Activated CD4-positive, alpha-beta T cell treated with anti-CD3 and anti-CD28 coated beads, Interleukin-2, Interleukin-6, amounts not matched to agents 100 ng/mL and 50 ng/mL, durations not matched to agents 16 hours and 8 hours (primary cell): ENCODE measurements around the gene AURKAIP1.
A peak's percentile ranks its signal among the peaks of the same experiment; 100 is the strongest.
"Not testable (repeated sequence)": the region's sequence is repeated elsewhere in the genome, so short reads cannot be mapped to it uniquely, and the experiment has no call there.

Experiments
- DNase-seq: peaks from one replicate; pipeline ENCODE4 v3.0.0-alpha.2; 2020

Gene AURKAIP1

DNA sequence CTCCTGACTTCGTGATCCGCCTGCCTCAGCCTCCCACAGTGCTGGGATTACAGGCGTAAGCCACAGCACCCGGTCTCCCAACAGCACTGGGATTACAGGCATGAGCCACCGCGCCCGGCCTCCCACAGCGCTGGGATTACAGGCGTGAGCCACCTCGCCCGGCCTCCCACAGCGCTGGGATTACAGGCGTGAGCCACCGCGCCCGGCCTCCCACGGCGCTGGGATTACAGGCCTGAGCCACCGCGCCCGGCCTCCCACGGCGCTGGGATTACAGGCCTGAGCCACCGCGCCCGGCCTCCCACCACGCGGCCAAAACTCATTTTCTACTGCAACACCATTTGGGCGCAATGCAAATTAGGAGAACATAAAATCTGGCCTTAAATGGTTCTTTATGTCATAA is 10.3 kb upstream of the AURKAIP1 start:
- not testable (repeated sequence) for DNase-seq

DNA sequence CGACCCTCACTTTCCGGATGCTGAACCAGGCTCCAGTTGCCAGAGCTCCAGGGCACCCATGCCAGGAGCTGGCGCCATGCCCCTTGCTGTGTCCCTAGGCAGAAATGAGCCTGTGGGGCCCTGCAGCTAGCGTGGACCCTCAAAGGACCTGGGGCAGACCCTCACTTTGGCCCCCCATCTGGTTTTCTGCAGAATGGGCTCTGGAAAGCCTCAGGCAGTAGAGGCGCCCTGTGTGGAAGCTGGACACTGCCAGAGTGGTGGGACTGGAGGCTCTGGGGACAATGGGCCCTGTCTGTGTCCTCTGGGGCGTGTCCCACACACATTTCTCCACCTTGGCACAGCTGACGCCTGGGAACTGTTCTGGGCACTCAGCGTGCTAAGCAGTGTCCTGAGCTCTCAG is 6.3 kb upstream of the AURKAIP1 start:
- DNase-seq = no peak

DNA sequence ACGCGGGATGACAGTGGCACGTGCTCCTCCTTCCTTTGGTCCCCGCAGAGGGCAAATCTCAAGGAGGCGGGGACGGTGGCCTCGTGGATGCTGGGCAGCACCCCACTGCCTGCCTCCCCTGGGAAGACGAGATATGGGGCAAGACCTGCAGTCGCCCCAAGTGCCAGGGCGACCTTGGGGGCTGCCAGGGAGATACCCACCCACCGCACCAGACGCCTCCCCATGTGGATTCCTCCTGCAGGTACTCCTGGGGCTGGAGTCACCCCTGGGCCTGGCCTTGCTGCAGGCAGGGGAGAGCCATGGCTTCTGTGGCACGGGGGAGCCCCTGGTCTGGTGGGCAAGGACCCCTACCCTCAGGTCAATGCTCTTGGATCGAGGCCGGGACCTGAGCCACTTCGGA is 5.9 kb upstream of the AURKAIP1 start:
- no peak for DNase-seq

DNA sequence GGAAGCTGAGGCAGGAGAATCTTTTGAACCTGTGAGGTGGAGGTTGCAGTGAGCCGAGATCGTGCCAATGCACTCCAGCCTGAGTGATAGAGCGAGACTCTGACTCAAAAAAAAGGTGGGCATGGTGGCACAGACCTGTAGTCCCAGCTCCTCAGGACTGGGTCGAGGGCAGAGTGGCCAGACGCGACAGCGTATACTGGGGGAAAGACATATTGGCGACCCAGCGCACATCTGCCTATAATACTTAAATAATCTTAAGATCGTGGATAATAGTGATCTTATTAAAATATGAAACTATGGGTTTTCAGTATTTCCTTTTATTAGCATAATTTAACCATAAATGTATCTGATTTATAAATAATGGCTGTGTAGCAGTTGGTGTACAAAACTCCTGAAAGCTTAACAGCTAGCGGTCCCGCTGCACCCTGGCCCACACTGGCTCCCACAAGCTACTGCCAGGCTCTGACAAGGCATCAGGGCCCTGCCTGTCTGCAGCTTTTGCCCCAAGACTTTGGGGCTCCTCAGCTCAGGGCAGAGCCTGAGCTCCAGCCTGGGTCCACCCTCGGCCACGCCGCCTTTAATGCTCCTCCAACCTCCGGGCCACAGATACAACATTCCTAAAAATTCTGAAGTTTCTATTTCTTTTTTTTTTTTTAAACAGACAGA is 2.7 kb upstream of the AURKAIP1 start:
- DNase-seq = no peak

DNA sequence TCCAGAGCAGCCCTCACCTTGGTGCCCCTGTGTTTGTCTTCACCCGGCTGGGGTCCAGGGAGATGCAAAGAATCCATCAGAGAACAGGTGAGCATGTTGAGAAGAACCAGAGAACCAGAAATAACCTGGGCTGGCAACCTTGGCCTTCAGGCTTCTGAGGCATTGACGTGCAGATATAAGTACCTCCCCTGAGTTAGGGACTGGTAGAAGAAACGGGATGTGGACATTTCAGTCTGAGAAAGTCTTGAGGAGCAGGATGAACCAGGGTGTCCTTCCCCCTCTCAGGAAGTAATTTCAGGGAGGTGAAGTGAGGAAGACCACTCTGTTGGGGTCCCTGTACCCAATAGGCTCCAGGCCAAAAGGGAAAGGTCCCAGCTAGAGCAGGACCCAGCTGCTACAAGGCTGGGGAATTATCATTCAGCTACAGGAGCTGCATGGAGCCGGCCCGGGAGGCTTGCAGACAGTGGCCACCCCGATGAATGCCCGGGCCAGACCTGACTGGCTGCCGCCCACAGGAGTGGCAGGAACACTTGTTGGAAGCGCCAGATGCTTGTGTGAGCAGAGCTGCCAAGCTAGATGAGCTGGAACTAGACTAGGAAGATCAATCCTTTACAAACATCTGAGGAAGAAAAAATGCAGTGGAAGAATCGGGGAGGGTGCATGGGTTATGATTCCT is 1.7 kb upstream of the AURKAIP1 start:
- no peak for DNase-seq

DNA sequence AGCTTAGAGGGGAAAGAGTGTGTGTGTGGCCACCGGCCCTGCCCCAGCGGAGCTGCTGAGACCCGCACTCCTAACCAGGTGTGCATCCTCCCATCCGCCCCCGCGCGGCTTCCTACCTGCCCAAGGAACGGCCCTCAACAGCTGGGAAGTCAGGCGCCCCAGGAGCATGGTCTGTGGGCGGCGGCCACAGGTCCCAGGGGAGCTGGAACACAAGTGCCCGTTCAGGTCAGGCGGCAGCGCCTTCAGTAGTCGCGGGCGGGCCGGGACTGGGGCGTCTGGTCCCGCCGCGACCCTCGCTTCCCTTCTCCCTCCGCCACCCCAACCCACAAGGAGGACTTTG is 448 bp downstream of the AURKAIP1 start:
- DNase-seq = no peak

DNA sequence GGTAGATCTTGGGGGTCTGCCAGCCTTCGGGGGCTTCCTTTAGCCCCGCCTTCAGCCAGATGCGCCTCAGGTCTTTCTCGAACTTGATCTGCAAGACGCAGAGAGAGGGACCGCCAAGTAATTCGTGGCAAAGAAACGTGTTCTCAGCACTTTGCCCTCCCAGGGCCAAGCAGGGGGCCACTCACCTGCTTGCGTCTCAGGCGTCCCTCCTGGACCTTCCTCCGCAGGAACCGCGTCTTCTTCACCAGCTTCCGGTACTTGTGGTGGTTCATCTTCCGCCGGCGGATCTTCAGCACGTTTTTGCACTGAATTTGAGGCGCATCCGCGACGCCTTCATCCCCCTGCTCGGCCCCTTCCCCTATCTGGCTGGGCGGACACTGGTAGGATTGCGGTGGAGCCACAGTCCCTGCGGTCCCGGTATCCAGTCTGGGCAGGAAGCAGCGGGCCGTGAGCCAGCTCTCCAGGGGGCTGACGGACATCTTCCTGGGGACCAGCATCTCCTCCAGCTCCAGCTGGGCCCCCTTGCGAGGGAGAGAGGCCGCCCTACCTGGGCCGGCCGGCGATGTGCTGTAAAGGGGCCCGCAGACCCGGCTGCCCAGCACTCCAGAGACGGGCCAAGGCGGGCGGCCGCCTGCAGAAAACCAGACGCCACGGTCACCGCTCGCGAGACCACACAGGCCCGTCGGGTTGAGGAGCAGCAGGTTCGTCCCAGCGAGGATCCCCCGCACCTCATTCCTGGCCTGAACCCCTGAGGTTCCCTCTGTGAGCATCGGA is 1.0 kb downstream of the AURKAIP1 start:
- DNase-seq = no peak

DNA sequence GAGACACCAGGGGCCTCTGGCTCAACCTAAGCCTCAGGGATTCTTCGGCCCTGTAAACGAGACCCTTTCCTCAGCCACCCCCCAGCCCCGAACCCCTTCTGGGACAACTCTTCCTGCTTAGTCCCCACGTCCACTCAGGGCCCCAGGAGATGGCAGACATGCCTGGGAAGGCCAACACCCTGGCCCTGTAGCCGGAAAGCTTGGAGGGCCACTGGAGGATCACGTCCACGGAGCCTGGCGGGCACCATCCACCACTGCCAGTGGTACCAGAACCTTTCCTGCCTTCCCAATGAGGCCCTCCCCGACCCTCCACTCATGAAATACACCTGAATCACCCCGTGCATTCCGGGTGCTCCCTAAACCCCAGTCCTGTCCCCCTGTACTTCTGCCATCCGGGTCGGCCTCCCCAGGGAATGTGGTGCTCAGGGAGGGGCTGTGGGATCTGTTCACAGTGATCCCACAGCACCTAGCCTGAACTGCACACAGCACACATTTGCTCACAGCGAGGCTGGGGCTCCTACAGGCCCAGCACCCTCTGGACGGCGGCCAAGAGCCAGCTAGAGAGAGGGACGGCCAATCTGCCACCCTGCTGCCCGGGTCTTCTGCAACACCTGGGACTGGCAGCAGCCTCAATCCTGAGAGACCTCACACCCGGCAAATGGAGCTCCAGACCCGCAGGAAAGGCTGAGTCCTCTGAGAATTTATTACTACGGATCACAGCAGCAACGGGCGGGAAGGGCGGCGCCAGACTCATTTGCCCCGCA is 1.8 kb downstream of the AURKAIP1 start:
- DNase-seq = no peak

DNA sequence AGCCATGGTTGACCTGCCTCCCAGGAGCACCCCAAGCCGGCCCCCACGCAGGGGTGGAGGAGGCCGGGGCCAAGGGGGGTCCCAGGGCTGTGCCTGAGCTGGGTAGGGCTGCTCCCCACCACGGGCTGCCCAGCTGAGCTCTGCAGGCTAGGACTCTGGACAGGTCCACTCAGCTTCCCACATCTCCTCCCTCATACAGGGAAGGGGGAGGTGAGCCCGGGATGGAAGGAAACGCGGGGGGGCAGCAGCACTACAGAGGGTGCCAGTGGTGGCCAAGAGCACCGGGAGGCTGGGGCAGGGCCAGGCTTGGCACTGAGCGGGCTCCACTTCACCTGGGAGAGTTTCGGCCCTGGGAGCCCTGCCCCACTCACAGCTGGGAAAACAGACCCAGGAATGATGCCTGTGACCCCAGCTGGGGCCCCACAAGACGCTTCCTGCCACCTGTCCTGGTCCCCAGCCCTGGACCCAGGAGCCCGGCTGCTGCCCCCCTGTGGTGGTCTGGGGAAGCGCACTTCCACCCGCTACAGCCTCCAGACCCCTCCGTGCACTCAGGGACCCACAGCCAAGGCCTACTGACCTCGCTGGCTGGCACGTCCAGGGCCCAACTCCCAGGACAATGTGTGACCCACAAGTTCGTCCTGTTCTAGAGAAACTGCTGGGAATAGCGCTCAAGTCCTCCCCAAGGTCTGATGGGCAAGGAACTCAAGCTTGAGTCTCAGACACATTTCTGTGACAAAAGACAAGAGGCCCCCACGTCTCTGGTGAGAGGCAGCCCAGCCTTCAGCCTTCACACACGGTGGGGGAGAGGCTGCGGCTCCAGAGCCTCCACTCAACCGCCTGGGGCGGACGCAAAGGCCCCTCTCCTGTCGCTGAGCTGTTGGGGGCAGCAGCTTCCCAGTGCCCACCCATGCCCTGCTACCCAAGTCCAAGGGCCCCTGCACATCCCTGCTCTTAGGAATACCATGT is 3.0 kb downstream of the AURKAIP1 start:
- peak; percentile 86 for DNase-seq

DNA sequence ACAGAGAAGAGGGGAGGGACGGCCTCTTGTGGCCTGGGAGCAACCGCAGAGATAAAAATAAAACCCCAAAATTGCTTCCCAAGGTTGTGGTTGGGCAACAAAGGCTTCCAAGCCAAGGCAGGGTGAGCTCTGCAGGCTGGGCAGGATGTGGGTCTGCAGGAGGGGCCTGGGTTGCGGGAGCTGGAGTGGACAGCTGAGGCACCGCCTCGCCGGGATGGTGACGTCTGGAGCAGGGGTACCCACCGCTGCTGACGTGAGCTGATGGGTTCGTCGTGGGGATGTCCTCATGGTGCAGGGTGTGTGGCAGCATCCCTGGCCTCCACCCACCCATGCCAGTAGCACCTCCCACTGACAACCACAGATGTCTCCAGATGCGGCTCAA is 3.7 kb downstream of the AURKAIP1 start:
- peak; percentile 48 for DNase-seq

DNA sequence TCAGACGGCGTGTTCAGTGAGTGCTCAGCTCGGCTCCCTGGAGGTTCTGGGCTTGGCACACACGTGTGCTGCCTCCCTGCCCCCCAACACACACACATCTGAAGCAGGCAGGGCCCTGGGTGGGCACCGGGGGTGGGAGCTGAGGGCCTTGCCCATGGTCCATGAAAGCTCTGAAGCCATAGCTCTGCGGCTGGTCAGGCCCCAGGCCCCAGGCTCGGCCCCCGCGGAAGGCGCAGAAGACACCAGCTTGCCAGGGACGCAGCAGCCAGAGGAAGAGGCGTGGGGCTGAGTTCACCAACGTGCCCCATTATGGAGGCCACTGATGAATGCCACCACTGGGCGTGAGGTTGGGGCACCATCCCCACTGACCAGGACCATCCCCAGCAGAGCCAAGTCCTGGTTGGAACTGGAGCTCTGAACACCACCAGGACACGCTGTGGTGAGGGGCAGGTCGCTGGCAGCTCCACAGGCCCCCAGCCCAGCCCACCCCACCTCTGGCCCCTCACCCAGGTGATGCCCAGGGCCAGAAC is 4.2 kb downstream of the AURKAIP1 start:
- DNase-seq = no peak

DNA sequence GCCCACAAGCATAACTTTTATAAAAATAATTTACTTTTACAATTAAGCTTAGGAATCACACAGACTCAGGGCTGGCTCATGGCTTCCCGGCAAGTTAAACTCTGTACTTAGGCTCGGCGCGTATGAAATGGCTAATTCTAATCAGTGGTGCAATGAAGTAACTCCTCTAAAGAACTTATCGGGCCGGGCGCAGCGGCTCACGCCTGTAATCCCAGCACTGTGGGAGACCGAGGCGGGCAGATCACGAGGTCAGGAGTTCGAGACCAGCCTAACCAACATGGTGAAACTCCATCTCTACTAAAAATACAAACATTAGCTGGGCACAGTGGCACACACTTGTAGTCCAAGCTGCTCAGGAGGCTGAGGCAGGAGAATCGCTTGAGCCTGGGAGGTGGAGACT is 4.9 kb downstream of the AURKAIP1 start:
- DNase-seq = not testable (repeated sequence)

DNA sequence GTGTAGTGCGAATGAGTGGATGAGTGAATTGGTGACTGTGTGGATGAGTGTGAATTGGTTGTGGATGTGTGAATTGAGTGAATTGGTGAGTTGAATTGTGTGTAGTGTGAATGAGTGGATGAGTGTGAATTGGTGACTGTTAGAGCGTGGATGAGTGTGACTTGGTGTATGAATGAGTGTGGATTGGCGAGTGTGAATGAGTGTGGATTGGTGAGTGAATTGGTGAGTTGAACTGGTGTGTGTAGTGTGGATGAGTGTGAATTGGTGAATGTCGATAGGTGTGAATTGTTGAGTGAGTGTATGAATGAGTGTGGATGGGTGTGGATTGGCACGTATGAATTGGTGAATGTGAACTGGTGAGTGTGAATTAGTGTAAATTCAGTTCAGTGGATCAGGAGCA is 7.7 kb downstream of the AURKAIP1 start:
- no peak for DNase-seq

DNA sequence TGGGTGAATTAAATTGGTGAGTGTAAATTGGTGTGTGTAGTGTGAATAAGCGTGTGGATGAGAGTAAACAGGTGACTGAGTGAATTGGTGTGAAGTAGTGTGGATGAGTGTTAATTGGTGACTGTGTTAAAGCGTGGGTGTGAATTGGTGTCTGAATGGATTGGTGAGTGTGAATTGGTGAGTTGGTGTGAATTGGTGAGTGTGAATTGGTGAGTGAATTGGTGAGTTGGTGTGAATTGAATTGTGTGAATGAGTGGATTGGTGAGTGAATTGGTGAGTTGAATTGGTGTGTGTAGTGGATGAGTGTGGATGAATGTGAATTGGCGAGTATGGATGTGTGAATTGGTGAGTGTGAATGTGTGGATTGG is 8.3 kb downstream of the AURKAIP1 start:
- no peak for DNase-seq

DNA sequence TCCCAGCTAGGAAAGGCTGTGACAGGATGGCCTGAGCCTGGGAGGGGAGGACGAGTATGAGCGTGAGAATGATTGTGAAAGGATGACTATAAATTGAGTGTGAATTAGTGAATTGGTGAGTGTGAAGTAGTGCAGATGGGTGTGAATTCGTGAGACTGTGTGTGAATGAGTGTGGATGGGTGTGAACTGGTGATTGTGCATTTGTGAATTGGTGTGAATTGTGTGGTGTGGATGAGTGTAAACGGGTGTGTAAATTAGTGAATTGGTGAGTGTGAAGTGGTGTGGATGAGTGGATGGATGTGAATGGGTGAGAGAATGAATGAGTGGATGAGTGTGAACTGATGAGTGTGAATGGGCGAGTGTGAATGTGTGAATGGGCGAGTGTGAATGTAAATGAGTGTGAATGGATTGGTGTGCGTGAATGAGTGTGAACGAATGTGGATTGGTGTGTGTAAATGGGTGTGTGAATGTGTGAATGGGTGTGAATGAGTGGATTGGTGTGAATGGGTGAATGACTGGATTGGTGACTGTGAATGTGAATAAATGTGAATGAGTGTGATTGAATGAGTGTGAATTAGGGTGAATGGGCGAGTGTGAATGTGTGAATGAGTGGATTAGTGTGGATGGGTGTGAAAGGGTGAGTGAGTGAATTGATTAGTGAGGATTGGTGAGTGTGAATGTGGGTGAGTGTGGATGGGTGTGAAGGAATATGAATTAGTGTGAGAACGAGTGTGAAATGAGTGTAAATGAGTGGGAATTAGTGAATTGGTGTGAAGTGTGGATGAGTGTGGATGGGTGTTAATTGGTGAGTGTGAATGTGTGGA is 8.9 kb downstream of the AURKAIP1 start:
- DNase-seq = no peak

DNA sequence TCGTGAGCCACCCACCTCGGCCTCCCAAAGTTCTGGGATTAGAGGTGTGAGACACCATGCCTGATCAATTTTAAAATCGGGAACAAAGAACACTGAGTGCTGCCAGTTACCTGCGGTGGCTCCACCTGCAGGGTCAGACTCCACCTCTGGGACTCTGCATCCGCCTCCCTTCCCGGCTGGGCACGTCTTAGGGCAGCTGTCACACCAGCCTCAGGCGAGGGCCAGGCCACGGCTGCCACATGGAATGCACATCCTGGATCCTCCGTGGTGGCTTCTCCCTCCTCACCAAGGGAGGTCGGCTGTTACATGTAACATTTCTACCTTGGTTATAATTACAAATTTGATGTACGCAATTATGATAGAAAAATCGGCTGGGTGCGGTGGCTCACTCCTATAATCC is 10.7 kb downstream of the AURKAIP1 start:
- no peak for DNase-seq

DNA sequence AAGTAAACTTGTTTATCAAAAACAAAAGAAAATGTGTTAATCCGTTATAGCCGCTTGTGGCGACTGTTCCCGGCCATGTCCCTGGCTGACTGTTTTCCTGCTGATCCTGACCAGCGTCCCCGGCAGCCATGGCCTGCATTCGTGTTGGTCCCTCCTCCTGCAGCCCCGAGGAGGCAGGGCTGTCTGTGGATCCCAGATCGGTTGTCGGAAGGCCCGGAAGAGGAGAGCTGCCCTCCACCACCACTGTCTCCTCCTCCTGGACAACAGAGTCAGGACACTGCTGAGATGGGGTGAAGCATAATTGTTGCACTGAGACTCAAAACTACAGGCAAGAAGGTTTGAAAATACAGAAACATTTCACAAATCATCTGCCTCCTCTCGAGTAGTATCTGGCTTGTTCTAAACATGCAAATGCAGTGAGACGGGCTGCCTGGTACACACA is 13.0 kb downstream of the AURKAIP1 start:
- DNase-seq = no peak

DNA sequence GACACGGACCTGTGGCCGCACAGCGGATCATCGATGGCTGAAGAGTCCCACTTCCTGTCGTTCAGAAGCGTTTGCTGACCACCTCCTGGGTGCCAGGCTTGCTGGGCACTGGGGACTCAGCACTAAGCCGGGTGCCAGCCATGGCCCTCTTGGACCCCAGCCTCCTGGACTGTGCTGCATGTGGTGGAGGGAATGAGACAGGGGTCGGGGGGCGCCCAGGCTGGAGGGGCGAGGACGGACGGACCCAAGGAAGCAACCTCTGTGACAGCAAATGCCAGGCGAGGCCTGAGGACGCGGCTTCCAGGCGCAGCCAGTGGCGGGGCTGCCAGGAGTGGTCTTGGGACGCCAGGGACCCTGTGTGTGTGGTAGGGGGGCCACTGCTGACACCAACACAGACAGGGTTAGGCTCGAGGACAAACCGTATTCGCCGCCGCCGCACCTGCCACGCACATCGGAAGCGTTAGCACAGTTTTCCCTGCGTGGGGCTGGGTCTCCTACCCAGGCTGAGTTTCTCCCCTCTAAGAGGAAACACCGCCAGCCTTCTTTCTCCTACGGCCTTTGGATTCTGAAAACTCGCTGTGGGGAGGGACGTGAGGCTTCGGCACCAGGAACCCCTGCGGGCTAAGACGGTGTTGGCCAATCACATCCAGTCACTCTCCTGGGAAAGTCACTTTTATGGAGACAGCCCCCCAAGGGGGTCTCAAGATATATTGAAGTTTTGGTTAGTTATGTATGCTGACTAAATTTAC is 13.6 kb downstream of the AURKAIP1 start:
- no peak for DNase-seq

DNA sequence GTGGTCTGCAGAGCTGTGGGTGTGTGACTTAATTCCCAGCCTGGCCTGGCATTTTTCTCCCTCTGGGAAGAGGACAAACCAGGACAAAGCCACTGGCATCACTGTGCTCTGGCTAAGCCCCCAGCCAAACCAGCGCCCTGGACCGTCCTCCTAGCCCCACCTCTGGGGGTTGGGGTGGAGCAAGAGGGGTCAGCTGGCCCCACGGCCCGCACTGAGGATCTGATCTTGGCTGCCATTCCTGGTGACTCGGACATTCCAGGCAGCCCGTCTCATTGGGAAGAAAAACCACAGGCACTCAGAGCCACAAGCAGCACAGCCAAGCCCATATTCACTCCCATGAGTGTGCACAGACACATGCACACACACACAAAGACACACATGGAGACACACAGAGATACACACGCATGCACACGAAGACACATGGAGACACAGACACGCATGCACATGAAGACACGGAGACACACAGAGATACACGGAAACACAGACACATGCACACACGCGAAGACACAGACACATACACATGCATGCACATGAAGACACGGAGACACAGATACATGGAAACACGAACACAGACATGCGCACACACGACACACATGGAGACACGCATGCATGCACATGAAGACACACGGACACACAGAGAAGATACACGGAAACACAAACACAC is 14.4 kb downstream of the AURKAIP1 start:
- DNase-seq = no peak
